NCI-H526 (cell line): ENCODE data around the gene KLHL8.
"Not testable (repeated sequence)": the region's sequence is repeated elsewhere in the genome, so short reads cannot be mapped to it uniquely, and the experiment has no call there.

Experiments
- DNase-seq, 2 experiments: peaks; one replicate each; lab custom pipeline; 2025; lab: John Stamatoyannopoulos, UW

KLHL8 gene

GRCh38 chr4:87179751-87180150, 40.7 kb downstream of the KLHL8 start:
- DNase-seq = no peak

GRCh38 chr4:87174672-87175071, 45.7 kb downstream of the KLHL8 start:
- no peak for DNase-seq

GRCh38 chr4:87171944-87172343, 48.5 kb downstream of the KLHL8 start:
- DNase-seq = no peak

- no peak for DNase-seq
Observed at GRCh38 chr4:87166296-87166854, 54.0 kb downstream of the KLHL8 start.

GRCh38 chr4:87165892-87166291, 54.5 kb downstream of the KLHL8 start:
- peak; percentile 6 to 19 for DNase-seq

GRCh38 chr4:87153078-87153870, 67.1 kb downstream of the KLHL8 start:
- DNase-seq = no peak

- no peak for DNase-seq
Observed at GRCh38 chr4:87152310-87153041, 67.9 kb downstream of the KLHL8 start.

- no peak for DNase-seq
Observed at GRCh38 chr4:87151730-87152129, 68.7 kb downstream of the KLHL8 start.

- peak; percentile 55 to 83 for DNase-seq
Observed at GRCh38 chr4:87150498-87151261, 69.7 kb downstream of the KLHL8 start.

- no peak for DNase-seq
Observed at GRCh38 chr4:87147116-87147515, 73.3 kb downstream of the KLHL8 start.

GRCh38 chr4:87145934-87146333, 74.5 kb downstream of the KLHL8 start:
- DNase-seq = not testable (repeated sequence)

GRCh38 chr4:87144356-87144755, 76.1 kb downstream of the KLHL8 start:
- DNase-seq = no peak

- DNase-seq = no peak
Observed at GRCh38 chr4:87141428-87141827, 79.0 kb downstream of the KLHL8 start.

- no peak for DNase-seq
Observed at GRCh38 chr4:87134122-87134521, 86.3 kb downstream of the KLHL8 start.

GRCh38 chr4:87133183-87133582, 87.2 kb downstream of the KLHL8 start:
- DNase-seq = no peak

GRCh38 chr4:87132035-87132434, 88.4 kb downstream of the KLHL8 start:
- no peak for DNase-seq

GRCh38 chr4:87130985-87131703, 89.3 kb downstream of the KLHL8 start:
- no peak for DNase-seq

- DNase-seq = no peak
Observed at GRCh38 chr4:87129681-87130080, 90.7 kb downstream of the KLHL8 start.

GRCh38 chr4:87128006-87128705, 92.3 kb downstream of the KLHL8 start:
- no peak for DNase-seq

GRCh38 chr4:87126056-87126455, 94.4 kb downstream of the KLHL8 start:
- no peak for DNase-seq

- no peak for DNase-seq
Observed at GRCh38 chr4:87122252-87122651, 98.2 kb downstream of the KLHL8 start.
